ENCODE results near the gene WNT7A.

Gene WNT7A

DNA sequence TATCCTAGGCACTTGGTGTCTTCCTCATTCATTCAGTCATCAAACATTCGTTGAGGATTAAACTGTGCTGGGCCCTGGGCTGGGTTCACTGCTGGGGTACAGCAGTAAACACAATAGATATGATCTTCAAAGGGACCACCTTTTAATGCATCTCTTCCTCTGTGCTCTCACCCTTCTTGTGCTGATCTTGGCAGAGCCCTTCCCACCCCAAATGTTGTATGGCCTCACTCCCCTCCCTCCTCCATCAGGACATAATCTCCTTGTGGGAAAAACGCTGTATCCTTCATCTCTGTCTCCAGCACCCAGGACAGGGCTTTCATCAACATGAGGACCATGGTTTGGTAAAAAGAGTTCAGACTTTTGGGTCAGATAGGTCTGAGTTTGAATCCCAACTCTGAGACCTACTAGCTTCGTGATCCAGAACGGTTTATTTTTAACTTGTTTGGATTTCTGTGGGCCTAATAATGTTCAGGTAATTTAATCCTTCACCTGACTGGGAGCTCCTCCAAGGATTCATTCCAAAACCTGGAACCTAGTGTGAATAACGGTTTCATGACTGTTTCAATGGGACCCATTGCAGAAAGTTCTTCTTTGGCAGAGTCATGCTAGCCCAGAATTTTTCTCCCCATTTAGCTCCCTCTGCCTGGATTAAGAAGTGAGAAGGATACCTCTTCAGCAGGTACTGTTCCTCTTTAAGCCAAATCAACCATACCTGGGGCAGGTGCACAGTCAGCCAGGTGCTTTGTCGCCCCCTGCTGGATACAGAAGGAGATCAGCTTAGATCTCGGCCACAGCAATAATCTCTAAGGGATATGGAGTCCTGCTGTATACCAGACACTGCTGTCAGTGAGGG lies 5.2 kb upstream of the WNT7A start:
- TF ChIP-seq, protein P1, sequence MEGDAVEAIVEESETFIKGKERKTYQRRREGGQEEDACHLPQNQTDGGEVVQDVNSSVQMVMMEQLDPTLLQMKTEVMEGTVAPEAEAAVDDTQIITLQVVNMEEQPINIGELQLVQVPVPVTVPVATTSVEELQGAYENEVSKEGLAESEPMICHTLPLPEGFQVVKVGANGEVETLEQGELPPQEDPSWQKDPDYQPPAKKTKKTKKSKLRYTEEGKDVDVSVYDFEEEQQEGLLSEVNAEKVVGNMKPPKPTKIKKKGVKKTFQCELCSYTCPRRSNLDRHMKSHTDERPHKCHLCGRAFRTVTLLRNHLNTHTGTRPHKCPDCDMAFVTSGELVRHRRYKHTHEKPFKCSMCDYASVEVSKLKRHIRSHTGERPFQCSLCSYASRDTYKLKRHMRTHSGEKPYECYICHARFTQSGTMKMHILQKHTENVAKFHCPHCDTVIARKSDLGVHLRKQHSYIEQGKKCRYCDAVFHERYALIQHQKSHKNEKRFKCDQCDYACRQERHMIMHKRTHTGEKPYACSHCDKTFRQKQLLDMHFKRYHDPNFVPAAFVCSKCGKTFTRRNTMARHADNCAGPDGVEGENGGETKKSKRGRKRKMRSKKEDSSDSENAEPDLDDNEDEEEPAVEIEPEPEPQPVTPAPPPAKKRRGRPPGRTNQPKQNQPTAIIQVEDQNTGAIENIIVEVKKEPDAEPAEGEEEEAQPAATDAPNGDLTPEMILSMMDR (IDR thresholded peaks at IDR 0.05; ENCODE audit: insufficient read depth, missing control alignments), result peak; percentile 55
- FAIRE-seq (no peak), DNase-seq (ENCODE audit: insufficient read length, low spot score) (no peak)

DNA sequence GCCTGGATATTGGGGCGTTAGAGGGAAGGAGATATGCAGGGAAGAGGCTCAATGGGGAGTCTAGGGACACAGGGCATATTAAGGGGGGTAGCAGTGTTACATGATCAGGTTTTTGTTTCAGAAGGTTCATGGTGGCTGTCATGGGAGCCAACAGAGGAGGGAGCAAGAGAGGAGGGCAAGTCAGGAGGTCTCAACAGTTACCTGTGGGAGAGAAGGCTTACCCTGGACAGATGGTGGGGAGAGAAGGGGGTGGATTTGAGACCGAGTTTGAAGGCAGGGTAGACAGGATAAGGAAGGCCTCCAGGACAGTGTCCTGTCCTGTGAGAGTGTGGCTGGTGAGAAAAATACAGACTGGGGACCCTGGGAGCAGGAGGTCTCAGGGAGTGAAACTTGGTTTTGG lies 3.8 kb upstream of the WNT7A start:
- FAIRE-seq, result no peak
- DNase-seq (ENCODE audit: insufficient read length, low spot score), result no peak
- TF ChIP-seq, protein P1 (IDR thresholded peaks at IDR 0.05; ENCODE audit: insufficient read depth, missing control alignments), result no peak

DNA sequence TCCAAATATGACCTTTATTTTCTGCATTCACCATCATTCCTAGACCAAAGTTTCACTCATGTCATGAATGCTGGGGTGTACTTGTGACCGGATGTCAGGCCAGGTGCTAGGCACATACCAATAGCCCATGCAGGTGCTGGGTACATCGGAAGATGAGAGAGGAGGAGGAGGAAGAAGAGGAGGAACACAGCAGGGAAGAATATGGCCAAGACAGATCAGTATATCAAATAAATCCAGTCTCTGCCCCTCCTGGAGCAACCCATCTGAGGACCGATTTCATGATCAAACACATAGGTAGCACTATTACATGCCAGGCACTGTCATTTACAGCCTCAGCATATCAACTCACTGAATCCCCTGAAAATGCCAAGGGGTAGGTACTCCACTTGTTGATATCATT lies 3.0 kb upstream of the WNT7A start:
- no peak for FAIRE-seq
- DNase-seq (ENCODE audit: insufficient read length, low spot score), result no peak
- TF ChIP-seq, protein P1 (IDR thresholded peaks at IDR 0.05; ENCODE audit: insufficient read depth, missing control alignments), result no peak

- no peak for FAIRE-seq
- TF ChIP-seq, protein P1 (IDR thresholded peaks at IDR 0.05; ENCODE audit: insufficient read depth, missing control alignments), result no peak
- no peak for DNase-seq (ENCODE audit: insufficient read length, low spot score)
Measured at GRCh38 chr3:13881536-13882410, 1.9 kb upstream of the WNT7A start.

- DNase-seq (ENCODE audit: insufficient read length, low spot score) (no peak), FAIRE-seq (no peak)
- TF ChIP-seq, protein P1 (IDR thresholded peaks at IDR 0.05; ENCODE audit: insufficient read depth, missing control alignments), result no peak
Measured at GRCh38 chr3:13880811-13881156, 913 bp upstream of the WNT7A start.

GRCh38 chr3:13879102-13879945 lies 547 bp downstream of the WNT7A start:
- FAIRE-seq (no peak), DNase-seq (ENCODE audit: insufficient read length, low spot score) (no peak)
- TF ChIP-seq, protein P1 (IDR thresholded peaks at IDR 0.05; ENCODE audit: insufficient read depth, missing control alignments), result no peak

Measured in D721Med (cell line).